HG03558 (cell line): ENCODE measurements around the gene OR51M1.
"Not testable (repeated sequence)": the region's sequence is repeated elsewhere in the genome, so short reads cannot be mapped to it uniquely, and the experiment has no call there.

Source experiments
- ATAC-seq: cut with Tn5 transposase; IDR thresholded peaks from one replicate; pipeline ENCODE4 v1.9.1; 2021; ENCODE audit warnings: moderate number of reproducible peaks; ENCODE audit not compliant: unreplicated experiment; ENCODE audit errors: extremely low read depth

The OR51M1 gene

GRCh38 chr11:5383576-5383975, at the start of gene OR51M1:
OR51M1 (plus strand) TSS chr11:5383812; CDS start chr11:5389399, 5,587 bp downstream.
- no peak for ATAC-seq

GRCh38 chr11:5335170-5335569, 48.4 kb upstream of the OR51M1 start:
- ATAC-seq = no peak

GRCh38 chr11:5336331-5336730, 47.3 kb upstream of the OR51M1 start:
- no peak for ATAC-seq

- not testable (repeated sequence) for ATAC-seq
Measured at GRCh38 chr11:5337253-5337652, 46.4 kb upstream of the OR51M1 start.

- ATAC-seq = peak; percentile 65
Measured at GRCh38 chr11:5339771-5340322, 43.8 kb upstream of the OR51M1 start.

GRCh38 chr11:5343474-5344335, 39.9 kb upstream of the OR51M1 start, which contains the start of gene OR51B5:
OR51B5 (minus strand) TSS chr11:5343524; CDS start chr11:5343524, 0 bp downstream.
- no peak for ATAC-seq

- no peak for ATAC-seq
Measured at GRCh38 chr11:5345831-5346230, 37.8 kb upstream of the OR51M1 start.

- ATAC-seq = no peak
Measured at GRCh38 chr11:5348551-5349194, 34.9 kb upstream of the OR51M1 start.

- no peak for ATAC-seq
Measured at GRCh38 chr11:5349550-5349949, 34.1 kb upstream of the OR51M1 start.

- ATAC-seq = no peak
Measured at GRCh38 chr11:5351208-5351607, 32.4 kb upstream of the OR51M1 start, which contains the start of gene OR51B6. OR51B6 (plus strand) TSS chr11:5351508; CDS start chr11:5351508, 0 bp downstream.

GRCh38 chr11:5356031-5356430, 27.6 kb upstream of the OR51M1 start:
- ATAC-seq = not testable (repeated sequence)

GRCh38 chr11:5362017-5362625, 21.5 kb upstream of the OR51M1 start:
- ATAC-seq = no peak

GRCh38 chr11:5363679-5364078, 19.9 kb upstream of the OR51M1 start:
- no peak for ATAC-seq

- no peak for ATAC-seq
Measured at GRCh38 chr11:5364214-5364613, 19.4 kb upstream of the OR51M1 start.

GRCh38 chr11:5366365-5366764, 17.2 kb upstream of the OR51M1 start:
- not testable (repeated sequence) for ATAC-seq

- no peak for ATAC-seq
Measured at GRCh38 chr11:5366856-5367255, 16.8 kb upstream of the OR51M1 start.

- no peak for ATAC-seq
Measured at GRCh38 chr11:5367448-5368074, 16.1 kb upstream of the OR51M1 start.

- no peak for ATAC-seq
Measured at GRCh38 chr11:5368502-5369043, 15.0 kb upstream of the OR51M1 start.

- no peak for ATAC-seq
Measured at GRCh38 chr11:5369789-5370188, 13.8 kb upstream of the OR51M1 start.
